HEK293T (cell line): ENCODE results near the gene RASSF3.

Experiments
- ARNT ChIP-seq: fragments of 450-650 bp; IDR thresholded peaks from 2 replicates; pipeline ENCODE4 v1.6.1; 2017; ENCODE audit warnings: mild to moderate bottlenecking
- BHLHE40 ChIP-seq: fragments of 450-650 bp; IDR thresholded peaks from 2 replicates; pipeline ENCODE4 v1.6.1; 2016; ENCODE audit warnings: mild to moderate bottlenecking, moderate library complexity, borderline replicate concordance
- CTBP1 ChIP-seq: fragments of 450-650 bp; IDR thresholded peaks from 2 replicates; pipeline ENCODE4 v1.6.1; 2016; ENCODE audit warnings: borderline replicate concordance
- FOXA1 ChIP-seq: fragments of 450-650 bp; IDR thresholded peaks from 2 replicates; pipeline ENCODE4 v1.6.1; 2016; ENCODE audit warnings: mild to moderate bottlenecking
- FOXK2 ChIP-seq: fragments of 450-650 bp; IDR thresholded peaks from 2 replicates; pipeline ENCODE4 v1.6.1; 2016; ENCODE audit warnings: mild to moderate bottlenecking
- FOXM1 ChIP-seq: fragments of 450-650 bp; IDR thresholded peaks from 2 replicates; pipeline ENCODE4 v1.6.1; 2017; ENCODE audit warnings: mild to moderate bottlenecking, borderline replicate concordance
- HDGF ChIP-seq: fragments of 450-650 bp; IDR thresholded peaks from 2 replicates; pipeline ENCODE4 v1.6.1; 2017; ENCODE audit warnings: antibody characterized with exemption, borderline replicate concordance
- L3MBTL2 ChIP-seq: fragments of 450-650 bp; conservative IDR thresholded peaks from 2 replicates; pipeline ENCODE4 v1.6.1; 2016; ENCODE audit warnings: mild to moderate bottlenecking
- PKNOX1 ChIP-seq: fragments of 450-650 bp; IDR thresholded peaks from 2 replicates; pipeline ENCODE4 v1.6.1; 2016
- SP1 ChIP-seq: fragments of 450-650 bp; IDR thresholded peaks from 2 replicates; pipeline ENCODE4 v1.6.1; 2017
- SUZ12 ChIP-seq: fragments of 450-650 bp; IDR thresholded peaks from 2 replicates; pipeline ENCODE4 v1.6.1; 2016; ENCODE audit warnings: mild to moderate bottlenecking
- TARDBP ChIP-seq: fragments of 450-650 bp; IDR thresholded peaks from 2 replicates; pipeline ENCODE4 v1.6.1; 2016
- ZNF384 ChIP-seq: fragments of 450-650 bp; IDR thresholded peaks from 2 replicates; pipeline ENCODE4 v1.6.1; 2016

- no peak for TF ChIP-seq SUZ12
- no peak for TF ChIP-seq CTBP1
- no peak for TF ChIP-seq PKNOX1
- TF ChIP-seq FOXA1: no peak
- TF ChIP-seq HDGF: no peak
- no peak for TF ChIP-seq FOXK2
- TF ChIP-seq SP1: no peak
- TF ChIP-seq TARDBP: no peak
- TF ChIP-seq BHLHE40: no peak
- no peak for TF ChIP-seq FOXM1
- no peak for TF ChIP-seq ARNT
- no peak for TF ChIP-seq L3MBTL2
- no peak for TF ChIP-seq ZNF384
Measured at GRCh38 chr12:64669270-64669842, 59.1 kb downstream of the RASSF3 start.
